GM18507 (cell line): ENCODE results near the gene IGFBP6.

Experiments
- DNase-seq: peaks from one replicate; pipeline ENCODE4 v3.0.0; 2011; ENCODE audit warnings: low read depth; ENCODE audit not compliant: insufficient read length; ENCODE audit errors: extremely low spot score
- FAIRE-seq: peaks from 2 replicates; lab custom pipeline; 2011; peaks lifted over from hg19 to GRCh38; lab: Jason Lieb, UNC

The IGFBP6 gene

GRCh38 chr12:53097564-53098353, at the start of gene IGFBP6:
Gene IGFBP6 (plus strand): TSS chr12:53097667. CDS start chr12:53097718, 51 bp downstream.
- DNase-seq (no peak), FAIRE-seq (peak; percentile 35)

- no peak for FAIRE-seq
- no peak for DNase-seq
These were observed 49.3 kb upstream of the IGFBP6 start for GRCh38 chr12:53048033-53048779.

- FAIRE-seq (no peak), DNase-seq (no peak)
These were observed 48.6 kb upstream of the IGFBP6 start for GRCh38 chr12:53048780-53049401.

GRCh38 chr12:53049571-53050318, 47.7 kb upstream of the IGFBP6 start, which contains the start of gene TNS2:
Gene TNS2 (plus strand): TSS chr12:53050065. CDS start chr12:53050186, 121 bp downstream.
- no peak for DNase-seq
- no peak for FAIRE-seq

- FAIRE-seq (no peak), DNase-seq (no peak)
These were observed 46.9 kb upstream of the IGFBP6 start for GRCh38 chr12:53050426-53051057.

- DNase-seq = no peak
- FAIRE-seq = no peak
These were observed 46.2 kb upstream of the IGFBP6 start for GRCh38 chr12:53051058-53051880.

GRCh38 chr12:53051881-53052412, 45.5 kb upstream of the IGFBP6 start:
- FAIRE-seq (no peak), DNase-seq (no peak)

GRCh38 chr12:53052419-53053217, 44.8 kb upstream of the IGFBP6 start:
- FAIRE-seq (no peak), DNase-seq (no peak)

GRCh38 chr12:53053218-53054111, 44.0 kb upstream of the IGFBP6 start:
- no peak for DNase-seq
- FAIRE-seq = peak; percentile 33

- FAIRE-seq = peak; percentile 91
These were observed 43.2 kb upstream of the IGFBP6 start for GRCh38 chr12:53054112-53054878.

GRCh38 chr12:53055471-53056266, 41.8 kb upstream of the IGFBP6 start:
- no peak for FAIRE-seq
- DNase-seq = no peak

More at GRCh38 chr12:53054112-53054878, 43.2 kb upstream of the IGFBP6 start:
- DNase-seq = peak; percentile 80

GRCh38 chr12:53056296-53056695, 41.2 kb upstream of the IGFBP6 start:
- DNase-seq (no peak), FAIRE-seq (no peak)

GRCh38 chr12:53056901-53057300, 40.6 kb upstream of the IGFBP6 start:
- DNase-seq (no peak), FAIRE-seq (no peak)

GRCh38 chr12:53057816-53058500, 39.5 kb upstream of the IGFBP6 start:
- FAIRE-seq = no peak

More at GRCh38 chr12:53057816-53058500, 39.5 kb upstream of the IGFBP6 start:
- no peak for DNase-seq
